ENCODE measurements around the gene TFB2M.
"Not testable (repeated sequence)": the region's sequence is repeated elsewhere in the genome, so short reads cannot be mapped to it uniquely, and the experiment has no call there.

The TFB2M gene

GRCh38 chr1:246583448-246584185 is 17.6 kb upstream of the TFB2M start:
- DNase-seq (ENCODE audit: low read depth in 2 of 2, low spot score in 1 of 2), result no peak

- DNase-seq (ENCODE audit: low read depth in 2 of 2, low spot score in 1 of 2), result no peak
These were observed 17.0 kb upstream of the TFB2M start for GRCh38 chr1:246583056-246583440.

- DNase-seq (ENCODE audit: low read depth in 2 of 2, low spot score in 1 of 2), result no peak
These were observed 16.4 kb upstream of the TFB2M start for GRCh38 chr1:246582301-246583055.

GRCh38 chr1:246580497-246581370 is 14.7 kb upstream of the TFB2M start:
- no peak for DNase-seq (ENCODE audit: low read depth in 2 of 2, low spot score in 1 of 2)

GRCh38 chr1:246579818-246580217 is 13.8 kb upstream of the TFB2M start:
- DNase-seq (ENCODE audit: low read depth in 2 of 2, low spot score in 1 of 2), result no peak

GRCh38 chr1:246577720-246578106 is 11.7 kb upstream of the TFB2M start:
- DNase-seq (ENCODE audit: low read depth in 2 of 2, low spot score in 1 of 2), result no peak

- DNase-seq (ENCODE audit: low read depth in 2 of 2, low spot score in 1 of 2), result no peak
These were observed 11.1 kb upstream of the TFB2M start for GRCh38 chr1:246577082-246577719.

GRCh38 chr1:246576709-246577032 is 10.6 kb upstream of the TFB2M start:
- DNase-seq (ENCODE audit: low read depth in 2 of 2, low spot score in 1 of 2), result no peak

- no peak for DNase-seq (ENCODE audit: low read depth in 2 of 2, low spot score in 1 of 2)
These were observed 7.4 kb upstream of the TFB2M start for GRCh38 chr1:246573491-246573890.

GRCh38 chr1:246572785-246573184 is 6.7 kb upstream of the TFB2M start:
- no peak for DNase-seq (ENCODE audit: low read depth in 2 of 2, low spot score in 1 of 2)

GRCh38 chr1:246571953-246572352 is 5.9 kb upstream of the TFB2M start:
- no peak for DNase-seq (ENCODE audit: low read depth in 2 of 2, low spot score in 1 of 2)

GRCh38 chr1:246571309-246571708 is 5.2 kb upstream of the TFB2M start:
- not testable (repeated sequence) for DNase-seq (ENCODE audit: low read depth in 2 of 2, low spot score in 1 of 2)

- DNase-seq (ENCODE audit: low read depth in 2 of 2, low spot score in 1 of 2), result no peak
These were observed 3.5 kb upstream of the TFB2M start for GRCh38 chr1:246569248-246570238.

GRCh38 chr1:246567646-246568235 is 1.7 kb upstream of the TFB2M start:
- no peak for DNase-seq (ENCODE audit: low read depth in 2 of 2, low spot score in 1 of 2)

GRCh38 chr1:246566813-246567645 is 968 bp upstream of the TFB2M start:
- peak in 1 of 2 donors; percentile 29 for DNase-seq (ENCODE audit: low read depth in 2 of 2, low spot score in 1 of 2)

- DNase-seq (ENCODE audit: low read depth in 2 of 2, low spot score in 1 of 2), result no peak
These were observed 322 bp downstream of the TFB2M start for GRCh38 chr1:246565751-246566127.

- DNase-seq (ENCODE audit: low read depth in 2 of 2, low spot score in 1 of 2), result no peak
These were observed 966 bp downstream of the TFB2M start for GRCh38 chr1:246564839-246565750.

GRCh38 chr1:246560833-246561232 is 5.2 kb downstream of the TFB2M start:
- DNase-seq (ENCODE audit: low read depth in 2 of 2, low spot score in 1 of 2), result not testable (repeated sequence)
